KMS-11 (cell line): ENCODE data around the gene CPSF4L.
A peak's percentile ranks its signal among the peaks of the same experiment; 100 is the strongest.

Source experiments
- H2AFZ ChIP-seq: fragments of 200-600 bp; sonication (generic); 2 replicates; pipeline ENCODE4 v1.6.1; 2016; ENCODE audit warnings: antibody characterized with exemption, mixed run types, low read depth
- H3K27ac ChIP-seq: fragments of 200-600 bp; sonication (generic); 2 replicates; pipeline ENCODE4 v1.6.1; 2016; ENCODE audit warnings: mild to moderate bottlenecking, mixed run types
- H3K27me3 ChIP-seq: fragments of 200-600 bp; sonication (generic); 2 replicates; pipeline ENCODE4 v1.6.1; 2017; ENCODE audit warnings: mild to moderate bottlenecking, low read depth, mixed run types, moderate library complexity; ENCODE audit not compliant: insufficient read depth
- H3K36me3 ChIP-seq: fragments of 200-600 bp; sonication (generic); 2 replicates; pipeline ENCODE4 v1.6.1; 2017; ENCODE audit warnings: mild to moderate bottlenecking, mixed run types; ENCODE audit not compliant: insufficient read depth
- H3K4me1 ChIP-seq: fragments of 200-600 bp; sonication (generic); 2 replicates; pipeline ENCODE4 v1.6.1; 2016; ENCODE audit warnings: mild to moderate bottlenecking, low read depth, mixed run types; ENCODE audit not compliant: poor library complexity, severe bottlenecking
- H3K4me2 ChIP-seq: fragments of 200-600 bp; sonication (generic); 2 replicates; pipeline ENCODE4 v1.7.0; 2016; ENCODE audit warnings: mild to moderate bottlenecking, mixed run types
- H3K4me3 ChIP-seq: fragments of 200-600 bp; sonication (generic); IDR thresholded peaks from 2 replicates; pipeline ENCODE4 v1.6.1; 2017; ENCODE audit warnings: low read depth, low read length, mixed read lengths; ENCODE audit not compliant: insufficient read depth
- H3K79me2 ChIP-seq: fragments of 200-600 bp; sonication (generic); 2 replicates; pipeline ENCODE4 v1.6.1; 2016; ENCODE audit warnings: low read depth, mixed run types; ENCODE audit not compliant: insufficient read depth
- H3K9ac ChIP-seq: fragments of 200-600 bp; sonication (generic); 2 replicates; pipeline ENCODE4 v1.6.1; 2016; ENCODE audit warnings: mild to moderate bottlenecking, mixed run types
- H4K20me1 ChIP-seq: fragments of 200-600 bp; sonication (generic); 2 replicates; pipeline ENCODE4 v1.6.1; 2016; ENCODE audit warnings: mild to moderate bottlenecking, mixed run types; ENCODE audit not compliant: insufficient read depth
- TF ChIP-seq, protein P1 (sequence below): fragments of 200-600 bp; sonication (generic); conservative IDR thresholded peaks from 2 replicates; pipeline ENCODE4 v1.6.1; 2017; ENCODE audit warnings: low read depth, mild to moderate bottlenecking, antibody characterized with exemption, low read length, moderate library complexity, mixed read lengths

The CPSF4L gene

DNA sequence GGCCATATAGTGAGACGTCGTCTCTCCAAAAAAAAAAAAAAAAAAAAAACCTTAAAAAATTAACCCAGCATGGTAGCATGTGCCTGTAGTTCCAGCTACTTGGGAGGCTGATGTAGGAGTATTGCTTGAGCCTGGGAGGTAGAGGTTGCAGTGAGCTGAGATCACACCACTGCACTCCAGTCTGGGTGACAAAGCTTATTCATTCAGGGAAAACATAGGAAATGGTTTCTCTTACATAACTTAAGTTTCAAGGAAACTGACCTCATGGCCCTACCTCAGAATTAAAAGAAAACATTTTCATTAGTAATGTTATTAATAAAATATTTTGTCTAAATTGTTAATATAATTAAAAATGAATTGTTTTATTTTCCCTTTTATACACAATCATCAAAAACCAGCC is 37.4 kb downstream of the CPSF4L start:
- H3K79me2 ChIP-seq: peaks cover 52% of the 10 kb centered on the region
- TF ChIP-seq, protein P1, sequence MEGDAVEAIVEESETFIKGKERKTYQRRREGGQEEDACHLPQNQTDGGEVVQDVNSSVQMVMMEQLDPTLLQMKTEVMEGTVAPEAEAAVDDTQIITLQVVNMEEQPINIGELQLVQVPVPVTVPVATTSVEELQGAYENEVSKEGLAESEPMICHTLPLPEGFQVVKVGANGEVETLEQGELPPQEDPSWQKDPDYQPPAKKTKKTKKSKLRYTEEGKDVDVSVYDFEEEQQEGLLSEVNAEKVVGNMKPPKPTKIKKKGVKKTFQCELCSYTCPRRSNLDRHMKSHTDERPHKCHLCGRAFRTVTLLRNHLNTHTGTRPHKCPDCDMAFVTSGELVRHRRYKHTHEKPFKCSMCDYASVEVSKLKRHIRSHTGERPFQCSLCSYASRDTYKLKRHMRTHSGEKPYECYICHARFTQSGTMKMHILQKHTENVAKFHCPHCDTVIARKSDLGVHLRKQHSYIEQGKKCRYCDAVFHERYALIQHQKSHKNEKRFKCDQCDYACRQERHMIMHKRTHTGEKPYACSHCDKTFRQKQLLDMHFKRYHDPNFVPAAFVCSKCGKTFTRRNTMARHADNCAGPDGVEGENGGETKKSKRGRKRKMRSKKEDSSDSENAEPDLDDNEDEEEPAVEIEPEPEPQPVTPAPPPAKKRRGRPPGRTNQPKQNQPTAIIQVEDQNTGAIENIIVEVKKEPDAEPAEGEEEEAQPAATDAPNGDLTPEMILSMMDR: no peak
- H4K20me1 ChIP-seq: peaks cover 12% of the 10 kb centered on the region; the same call in 1 of the 2 replicates
- no peak overlapping the region for H3K4me2 ChIP-seq
- peaks cover 32% of the 10 kb centered on the region for H3K4me1 ChIP-seq
- H2AFZ ChIP-seq: no peak overlapping the region
- no peaks in the 10 kb centered on the region for H3K36me3 ChIP-seq
- no peak overlapping the region for H3K27ac ChIP-seq
- H3K4me3 ChIP-seq: no peak overlapping the region
- no peak overlapping the region for H3K9ac ChIP-seq
- H3K27me3 ChIP-seq: no peaks in the 10 kb centered on the region

DNA sequence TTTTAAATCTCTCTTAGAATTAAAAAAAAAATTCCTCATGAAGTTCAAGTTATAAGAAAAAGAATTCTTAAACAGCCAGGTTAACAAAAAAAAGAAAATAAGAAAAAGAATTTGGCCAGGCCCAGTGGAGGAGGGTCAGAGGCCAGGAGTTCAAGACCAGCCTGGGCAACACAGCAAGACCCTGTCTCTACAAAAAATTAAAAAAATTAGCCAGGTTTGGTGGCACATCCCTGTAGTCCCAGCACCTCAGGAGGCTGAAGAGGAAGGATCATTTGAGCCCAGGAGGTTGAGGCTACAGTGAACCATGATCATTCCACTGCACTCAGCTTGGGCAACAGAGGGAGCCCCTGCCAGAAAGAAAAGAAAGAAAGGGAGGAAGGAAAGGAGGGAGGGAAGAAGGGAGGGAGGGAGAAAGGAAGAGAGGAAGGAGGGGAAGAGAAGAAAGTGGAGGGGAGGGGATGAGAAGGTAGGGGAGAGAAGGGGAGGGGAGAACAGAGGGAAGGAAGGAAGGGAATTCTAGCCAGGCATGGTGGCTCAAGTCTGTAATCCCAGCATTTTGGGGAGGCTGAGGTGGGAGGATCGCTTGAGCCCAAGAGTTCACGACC is 38.0 kb downstream of the CPSF4L start:
- peaks cover 12% of the 10 kb centered on the region; the same call in 1 of the 2 replicates for H4K20me1 ChIP-seq
- H3K27ac ChIP-seq: no peak overlapping the region
- peaks cover 27% of the 10 kb centered on the region for H3K4me1 ChIP-seq
- TF ChIP-seq, protein P1: no peak
- H3K27me3 ChIP-seq: no peaks in the 10 kb centered on the region
- H3K4me2 ChIP-seq: no peak overlapping the region
- H3K9ac ChIP-seq: no peak overlapping the region
- no peaks in the 10 kb centered on the region for H3K36me3 ChIP-seq
- H3K79me2 ChIP-seq: peaks cover 48% of the 10 kb centered on the region
- H3K4me3 ChIP-seq: no peak overlapping the region
- no peak overlapping the region for H2AFZ ChIP-seq

DNA sequence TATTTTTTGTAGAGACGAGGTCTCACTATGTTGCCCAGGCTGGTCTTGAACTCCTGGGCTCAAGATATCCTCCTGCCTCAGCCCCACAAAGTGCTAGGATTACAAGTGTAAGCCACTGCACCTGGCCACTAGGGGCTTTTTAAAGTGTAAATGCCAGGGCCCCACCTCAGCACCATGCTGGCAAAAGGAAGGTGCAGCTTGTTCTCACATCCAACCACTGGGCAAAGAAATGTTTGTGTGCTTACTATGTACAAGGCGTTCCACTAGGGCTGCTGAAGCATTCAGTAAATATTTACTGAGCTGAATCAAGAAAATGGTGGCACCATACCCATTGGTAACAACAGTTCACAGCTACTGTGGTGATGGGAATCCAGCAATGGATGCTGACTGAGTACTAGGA is 46.2 kb downstream of the CPSF4L start:
- Histone ChIP-seq H3K9ac (no peak overlapping the region), H3K27me3 (no peaks in the 10 kb centered on the region), H3K4me2 (no peak overlapping the region), H3K27ac (no peak overlapping the region), H3K36me3 (0 out of 2 replicates have a peak, but pooled peaks cover 6% of the 10 kb centered on the region), H3K79me2 (peaks cover 14% of the 10 kb centered on the region; the same call in 1 of the 2 replicates), H2AFZ (no peak overlapping the region), H3K4me3 (no peak overlapping the region), H3K4me1 (peaks cover 10% of the 10 kb centered on the region), H4K20me1 (no peaks in the 10 kb centered on the region)
- TF ChIP-seq, protein P1: peak; percentile 48

DNA sequence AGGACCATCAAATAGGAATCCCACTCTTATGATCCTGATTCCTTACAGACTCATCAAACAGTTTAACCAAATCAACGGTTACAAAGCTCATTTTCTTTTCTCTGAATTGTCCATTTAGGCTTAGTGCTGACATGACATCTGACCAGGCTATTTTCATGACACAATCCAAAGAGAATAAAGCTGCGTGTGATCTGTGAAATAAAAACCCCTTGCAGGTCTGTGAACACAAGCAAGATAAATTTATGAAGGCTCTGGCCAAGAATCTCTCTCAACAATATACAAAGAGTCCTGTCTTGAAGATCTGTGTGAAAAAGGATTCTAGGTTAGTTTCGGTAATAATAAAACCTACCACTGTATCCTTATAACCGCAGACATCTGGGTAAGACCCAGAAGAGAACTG is 46.8 kb downstream of the CPSF4L start:
- 0 out of 2 replicates have a peak, but pooled peaks cover 6% of the 10 kb centered on the region for H3K36me3 ChIP-seq
- no peaks in the 10 kb centered on the region for H4K20me1 ChIP-seq
- H3K79me2 ChIP-seq: peaks cover 8% of the 10 kb centered on the region; the same call in 1 of the 2 replicates

More for the DNA sequence above, 46.8 kb downstream of the CPSF4L start:
- no peak overlapping the region for H3K9ac ChIP-seq
- no peak overlapping the region for H2AFZ ChIP-seq
- no peak overlapping the region for H3K4me2 ChIP-seq
- H3K27me3 ChIP-seq: no peaks in the 10 kb centered on the region
- TF ChIP-seq, protein P1: no peak
- no peak overlapping the region for H3K27ac ChIP-seq
- peaks cover 10% of the 10 kb centered on the region for H3K4me1 ChIP-seq
- H3K4me3 ChIP-seq: no peak overlapping the region
